ENCODE results near the gene PAX1. TPM values are rescaled to one million over a fixed set of nuclear protein-coding genes. Genes with fewer than 3 reads are reported as not detected.
A peak's percentile ranks its signal among the peaks of the same experiment; 100 is the strongest.

PAX1 gene
- total and polyA plus RNA-seq, 7 experiments from 2014 or later = not detected

DNA sequence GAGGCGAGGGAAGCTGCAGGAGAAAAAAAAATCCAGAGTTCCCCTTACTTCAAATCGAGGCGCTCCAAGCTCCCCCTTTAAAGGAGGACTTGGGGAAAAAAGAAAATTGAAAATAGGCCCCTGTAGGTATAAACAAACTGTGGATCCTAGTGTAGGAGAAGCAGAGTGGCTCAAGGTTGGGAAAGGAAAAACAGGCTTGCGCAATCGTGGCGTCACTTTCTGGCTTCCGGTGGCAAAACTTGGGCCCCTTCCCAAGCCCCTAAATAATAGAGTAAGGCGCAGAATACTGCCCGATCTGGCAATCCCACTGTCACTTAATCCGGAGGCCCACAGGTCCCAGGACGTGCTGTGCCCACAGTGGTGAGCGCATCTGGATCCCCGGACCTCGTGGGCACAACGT lies 8.0 kb downstream of the PAX1 start:
- no peak overlapping the region for H3K27ac Mint-ChIP-seq
- ATAC-seq (no peak), DNase-seq (no peak)
- H3K27me3 Mint-ChIP-seq = peaks cover 70 to 85% (median 72%) of the 10 kb centered on the region in 5 donors
- Histone ChIP-seq H3K36me3 (ENCODE audit: control insufficient read depth in 2 of 3, insufficient read depth in 3 of 3, low read length in 3 of 3) (no peaks in the 10 kb centered on the region), H3K9me3 (ENCODE audit: control insufficient read depth in 2 of 3, low read length in 3 of 3) (no peaks in the 10 kb centered on the region), H3K27me3 (ENCODE audit: control insufficient read depth in 2 of 2, insufficient read depth in 2 of 2, low read length in 2 of 2) (peaks cover 0 to 4% of the 10 kb centered on the region in 2 donors), H3K4me1 (ENCODE audit: control insufficient read depth in 2 of 2, insufficient read depth in 2 of 2, low read length in 2 of 2) (no peaks in the 10 kb centered on the region), H3K27ac (ENCODE audit: low read depth, low read length) (no peak overlapping the region), H3K4me3 (ENCODE audit: low read length) (no peak overlapping the region)
- H3K36me3 Mint-ChIP-seq = no peaks in the 10 kb centered on the region
- ChIA-PET CTCF (no interaction called here), POLR2A (no interaction called here)
- peaks cover 0 to 9% (median 5%) of the 10 kb centered on the region in 7 donors for H3K4me1 Mint-ChIP-seq
- H3K4me3 Mint-ChIP-seq = no peak overlapping the region
- H3K9me3 Mint-ChIP-seq = peaks cover 0 to 5% (median 0%) of the 10 kb centered on the region in 11 donors
- intact Hi-C loops (cut with micrococcal nuclease) = no loop called here

DNA sequence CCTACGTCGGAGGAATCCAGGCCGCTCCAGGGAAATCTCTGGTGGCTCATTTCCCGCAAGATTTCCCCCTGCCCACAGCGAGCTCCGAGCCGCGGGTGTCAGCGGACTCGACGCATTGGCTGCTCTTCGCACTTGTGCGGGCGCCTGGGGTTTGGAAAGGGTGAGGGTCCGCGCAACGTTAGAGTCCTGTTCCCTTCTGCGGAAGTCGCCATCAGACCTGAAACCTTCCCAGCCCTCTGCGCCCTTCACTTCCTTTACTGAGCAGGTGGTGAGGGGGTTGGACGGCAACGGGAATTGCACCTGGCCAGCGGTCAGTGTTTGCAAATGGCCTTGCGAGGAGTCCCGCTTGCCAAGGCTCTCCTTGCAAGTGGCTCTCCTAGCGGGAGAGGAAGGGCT lies 8.4 kb downstream of the PAX1 start:
- no peaks in the 10 kb centered on the region for H3K36me3 Mint-ChIP-seq
- CTCF ChIA-PET = no interaction called here
- intact Hi-C loops (cut with micrococcal nuclease) = no loop called here
- Histone ChIP-seq H3K4me1 (ENCODE audit: control insufficient read depth in 2 of 2, insufficient read depth in 2 of 2, low read length in 2 of 2) (no peaks in the 10 kb centered on the region), H3K36me3 (ENCODE audit: control insufficient read depth in 2 of 3, insufficient read depth in 3 of 3, low read length in 3 of 3) (no peaks in the 10 kb centered on the region), H3K4me3 (ENCODE audit: low read length) (no peak overlapping the region), H3K27ac (ENCODE audit: low read depth, low read length) (no peak overlapping the region), H3K27me3 (ENCODE audit: control insufficient read depth in 2 of 2, insufficient read depth in 2 of 2, low read length in 2 of 2) (peaks cover 0 to 4% of the 10 kb centered on the region in 2 donors), H3K9me3 (ENCODE audit: control insufficient read depth in 2 of 3, low read length in 3 of 3) (no peaks in the 10 kb centered on the region)
- DNase-seq (no peak), ATAC-seq (no peak)
- H3K4me1 Mint-ChIP-seq = peaks cover 0 to 6% (median 5%) of the 10 kb centered on the region in 7 donors
- H3K4me3 Mint-ChIP-seq = no peak overlapping the region
- H3K27me3 Mint-ChIP-seq = peaks cover 66 to 80% (median 68%) of the 10 kb centered on the region in 5 donors
- H3K9me3 Mint-ChIP-seq = peaks cover 0 to 3% (median 0%) of the 10 kb centered on the region in 11 donors
- no peak overlapping the region for H3K27ac Mint-ChIP-seq
- POLR2A ChIA-PET = no interaction called here

DNA sequence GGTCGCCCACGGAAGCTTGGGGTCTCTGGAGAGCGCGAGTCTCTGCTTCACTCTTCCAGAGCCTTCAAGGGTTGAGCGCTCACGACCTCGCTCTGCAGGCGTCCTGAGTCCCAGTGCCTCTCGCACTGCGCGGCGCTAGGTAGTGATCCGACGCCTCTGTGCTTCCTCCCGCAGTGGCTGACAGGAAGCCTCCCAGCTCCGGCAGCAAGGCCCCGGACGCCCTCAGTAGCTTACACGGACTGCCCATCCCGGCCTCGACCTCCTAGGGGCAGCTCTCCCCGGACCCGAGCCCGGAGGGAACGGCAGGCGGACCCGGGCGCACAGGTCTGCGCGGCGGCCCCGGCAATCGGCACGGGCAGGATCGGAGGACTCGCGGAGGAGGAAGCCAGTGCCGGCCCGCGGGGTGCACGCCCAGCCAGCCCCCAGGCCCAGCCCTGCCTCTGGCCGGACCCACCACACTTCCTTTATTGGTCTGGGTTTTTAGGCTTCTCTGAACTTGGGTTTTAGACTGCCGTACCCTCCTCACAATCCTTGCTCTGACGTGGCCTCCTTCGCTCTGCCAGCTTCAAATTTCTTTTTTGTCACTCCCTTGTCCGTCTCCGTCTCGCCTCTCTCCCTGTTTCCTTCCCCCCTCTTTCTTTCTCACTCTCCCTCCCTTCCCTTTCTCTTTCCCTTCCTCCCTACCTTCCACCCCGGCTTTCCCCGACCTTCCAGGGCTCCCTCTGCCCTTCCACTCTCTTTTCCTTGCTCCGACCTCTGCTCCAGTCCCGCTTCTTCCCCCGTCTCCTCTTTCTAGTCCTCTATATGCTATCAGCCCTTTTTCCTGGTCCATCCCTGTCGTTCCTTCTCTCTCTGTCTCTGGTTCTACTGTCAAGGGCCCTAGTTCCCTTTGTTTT lies 9.1 kb downstream of the PAX1 start:
- ATAC-seq = no peak
- no peak overlapping the region for H3K4me3 Mint-ChIP-seq
- H3K27ac Mint-ChIP-seq = peak overlapping the region in 1 of 9 donors; percentile 11
- Histone ChIP-seq H3K4me3 (ENCODE audit: low read length) (no peak overlapping the region), H3K36me3 (ENCODE audit: control insufficient read depth in 2 of 3, insufficient read depth in 3 of 3, low read length in 3 of 3) (no peaks in the 10 kb centered on the region), H3K27me3 (ENCODE audit: control insufficient read depth in 2 of 2, insufficient read depth in 2 of 2, low read length in 2 of 2) (peaks cover 0 to 4% of the 10 kb centered on the region in 2 donors), H3K27ac (ENCODE audit: low read depth, low read length) (no peak overlapping the region), H3K9me3 (ENCODE audit: control insufficient read depth in 2 of 3, low read length in 3 of 3) (no peaks in the 10 kb centered on the region), H3K4me1 (ENCODE audit: control insufficient read depth in 2 of 2, insufficient read depth in 2 of 2, low read length in 2 of 2) (no peaks in the 10 kb centered on the region)
- peaks cover 65 to 78% (median 72%) of the 10 kb centered on the region in 5 donors for H3K27me3 Mint-ChIP-seq
- intact Hi-C loops (cut with micrococcal nuclease) = no loop called here
- CTCF ChIA-PET = no interaction called here
- H3K9me3 Mint-ChIP-seq = peaks cover 0 to 3% (median 0%) of the 10 kb centered on the region in 11 donors
- POLR2A ChIA-PET = no interaction called here
- H3K36me3 Mint-ChIP-seq = no peaks in the 10 kb centered on the region
- H3K4me1 Mint-ChIP-seq = peaks cover 0 to 6% (median 5%) of the 10 kb centered on the region in 7 donors
- no peak for DNase-seq

DNA sequence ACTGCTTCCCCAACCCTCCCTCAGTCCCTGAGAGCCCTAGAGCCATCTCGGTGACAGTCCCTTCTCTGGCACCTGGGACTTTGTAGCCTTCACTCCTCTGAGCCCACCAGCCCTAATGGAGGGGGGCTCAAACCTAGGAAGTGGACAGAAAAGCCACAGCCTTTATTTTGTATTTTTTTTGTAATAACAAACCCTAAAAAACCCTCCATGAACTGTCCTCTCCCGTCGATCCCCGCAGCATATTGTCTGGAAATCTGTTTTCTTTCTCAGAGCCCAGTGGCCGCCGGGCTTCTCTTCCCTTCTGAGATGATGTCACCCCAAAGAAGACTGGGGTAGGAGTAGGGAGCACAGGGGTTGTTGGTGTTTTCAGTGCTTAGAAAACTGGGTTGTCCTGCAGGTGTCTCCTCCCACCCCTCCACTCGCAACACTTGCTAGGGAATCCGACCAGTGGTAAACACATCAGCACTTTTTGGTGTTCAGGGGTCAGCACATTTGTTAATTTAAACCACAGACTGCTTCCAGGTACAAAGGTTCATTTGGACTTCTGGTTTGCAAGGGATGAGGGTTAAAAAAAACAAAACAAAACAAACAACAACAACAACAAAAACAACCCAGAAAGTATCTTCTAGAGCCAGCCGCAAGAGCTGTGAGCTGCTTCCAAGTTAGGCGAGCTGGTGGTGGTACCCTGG lies 9.9 kb downstream of the PAX1 start:
- Histone ChIP-seq H3K4me1 (ENCODE audit: control insufficient read depth in 2 of 2, insufficient read depth in 2 of 2, low read length in 2 of 2) (no peaks in the 10 kb centered on the region), H3K27me3 (ENCODE audit: control insufficient read depth in 2 of 2, insufficient read depth in 2 of 2, low read length in 2 of 2) (peaks cover 0 to 3% of the 10 kb centered on the region in 2 donors), H3K27ac (ENCODE audit: low read depth, low read length) (no peak overlapping the region), H3K9me3 (ENCODE audit: control insufficient read depth in 2 of 3, low read length in 3 of 3) (no peaks in the 10 kb centered on the region), H3K36me3 (ENCODE audit: control insufficient read depth in 2 of 3, insufficient read depth in 3 of 3, low read length in 3 of 3) (no peaks in the 10 kb centered on the region), H3K4me3 (ENCODE audit: low read length) (no peak overlapping the region)
- ChIA-PET CTCF (no interaction called here), POLR2A (no interaction called here)
- no peaks in the 10 kb centered on the region for H3K36me3 Mint-ChIP-seq
- peaks cover 0 to 6% (median 5%) of the 10 kb centered on the region in 7 donors for H3K4me1 Mint-ChIP-seq
- H3K27me3 Mint-ChIP-seq = peaks cover 60 to 76% (median 67%) of the 10 kb centered on the region in 5 donors
- DNase-seq (no peak), ATAC-seq (no peak)
- peaks cover 0 to 3% (median 0%) of the 10 kb centered on the region in 11 donors for H3K9me3 Mint-ChIP-seq
- peak overlapping the region in 1 of 9 donors; percentile 11 for H3K27ac Mint-ChIP-seq
- H3K4me3 Mint-ChIP-seq = no peak overlapping the region
- intact Hi-C loops (cut with micrococcal nuclease) = no loop called here

DNA sequence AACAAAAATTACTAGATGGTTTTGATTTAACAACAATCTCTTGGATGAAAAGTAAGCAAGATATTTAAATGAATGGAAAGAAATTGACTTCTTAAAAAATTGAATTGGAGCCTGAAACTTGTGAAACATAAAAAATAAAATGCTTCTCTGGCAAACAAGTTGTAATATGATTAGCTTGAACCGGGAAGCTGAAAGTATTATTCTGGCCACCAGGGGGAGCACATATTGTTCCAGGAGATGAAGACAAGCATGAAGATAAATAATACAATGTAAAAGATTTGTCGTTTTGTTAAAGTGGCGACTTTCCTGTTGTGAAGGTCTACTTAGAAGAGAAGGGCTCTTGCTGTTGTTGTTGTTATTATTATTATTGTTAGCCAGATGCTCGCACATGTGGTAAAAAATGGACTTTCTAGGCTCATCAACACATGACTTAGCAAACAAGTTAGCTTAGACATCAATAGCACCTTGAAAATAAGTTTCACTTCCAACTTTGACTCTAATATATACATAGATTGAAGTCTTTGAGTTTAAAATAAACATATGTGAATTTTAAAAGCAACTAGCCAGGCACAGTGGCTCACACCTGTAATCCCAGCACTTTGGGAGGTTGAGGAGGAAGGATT lies 14.2 kb downstream of the PAX1 start:
- H3K4me3 ChIP-seq (ENCODE audit: low read length) = no peak overlapping the region
- ATAC-seq = no peak
- H3K36me3 Mint-ChIP-seq = no peaks in the 10 kb centered on the region
- H3K27me3 ChIP-seq (ENCODE audit: control insufficient read depth in 2 of 2, insufficient read depth in 2 of 2, low read length in 2 of 2) = no peaks in the 10 kb centered on the region
- H3K36me3 ChIP-seq (ENCODE audit: control insufficient read depth in 2 of 3, insufficient read depth in 3 of 3, low read length in 3 of 3) = no peaks in the 10 kb centered on the region
- H3K27ac ChIP-seq (ENCODE audit: low read depth, low read length) = no peak overlapping the region
- H3K9me3 Mint-ChIP-seq = peaks cover 0 to 3% (median 0%) of the 10 kb centered on the region in 11 donors
- H3K27me3 Mint-ChIP-seq = peaks cover 33 to 43% (median 38%) of the 10 kb centered on the region in 5 donors
- peak in 4 of 9 donors; percentile 5 to 21 (median 10) for DNase-seq
- no peak overlapping the region for H3K4me3 Mint-ChIP-seq
- peaks cover 0 to 5% (median 3%) of the 10 kb centered on the region in 7 donors for H3K4me1 Mint-ChIP-seq
- no peaks in the 10 kb centered on the region for H3K9me3 ChIP-seq (ENCODE audit: control insufficient read depth in 2 of 3, low read length in 3 of 3)
- POLR2A ChIA-PET = no interaction called here
- CTCF ChIA-PET = interaction anchor here (1.1 kb wide), 1 partner anchor 9 kb away, joined by 3 read pairs; no protein-coding TSS in a partner anchor
- H3K27ac Mint-ChIP-seq = no peak overlapping the region
- H3K4me1 ChIP-seq (ENCODE audit: control insufficient read depth in 2 of 2, insufficient read depth in 2 of 2, low read length in 2 of 2) = no peaks in the 10 kb centered on the region
- intact Hi-C loops (cut with micrococcal nuclease) = no loop called here

DNA sequence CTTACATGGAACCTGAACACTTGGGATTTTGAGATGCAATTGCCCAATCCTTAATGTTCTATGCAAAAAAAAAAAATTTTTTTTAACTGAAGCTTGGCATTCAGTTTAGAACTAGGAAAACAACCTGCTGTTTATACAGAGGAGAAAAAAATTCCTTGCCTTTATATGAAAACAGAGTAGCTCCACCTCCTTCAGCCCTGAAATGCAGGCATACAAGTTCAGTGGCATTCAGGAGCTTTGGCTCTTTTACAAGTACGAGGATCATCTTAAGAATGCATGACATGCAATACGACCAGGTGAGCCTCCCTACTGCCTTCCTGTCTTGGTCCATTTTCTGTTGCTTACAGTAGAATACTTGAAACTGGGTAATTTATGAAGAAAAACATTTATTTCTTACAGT lies 20.4 kb downstream of the PAX1 start:
- ATAC-seq (no peak), DNase-seq (no peak)
- Histone ChIP-seq H3K9me3 (ENCODE audit: control insufficient read depth in 2 of 3, low read length in 3 of 3) (no peaks in the 10 kb centered on the region), H3K4me3 (ENCODE audit: low read length) (no peak overlapping the region), H3K27me3 (ENCODE audit: control insufficient read depth in 2 of 2, insufficient read depth in 2 of 2, low read length in 2 of 2) (no peaks in the 10 kb centered on the region), H3K27ac (ENCODE audit: low read depth, low read length) (no peak overlapping the region), H3K36me3 (ENCODE audit: control insufficient read depth in 2 of 3, insufficient read depth in 3 of 3, low read length in 3 of 3) (no peaks in the 10 kb centered on the region), H3K4me1 (ENCODE audit: control insufficient read depth in 2 of 2, insufficient read depth in 2 of 2, low read length in 2 of 2) (no peaks in the 10 kb centered on the region)
- ChIA-PET POLR2A (no interaction called here), CTCF (no interaction called here)
- Mint-ChIP-seq H3K27me3 (peaks cover 0 to 12% (median 3%) of the 10 kb centered on the region in 5 donors), H3K4me1 (no peaks in the 10 kb centered on the region), H3K9me3 (no peaks in the 10 kb centered on the region), H3K4me3 (no peak overlapping the region), H3K36me3 (no peaks in the 10 kb centered on the region), H3K27ac (no peak overlapping the region)
- intact Hi-C loops (cut with micrococcal nuclease) = no loop called here

Measured in naive thymus-derived CD4-positive, alpha-beta T cell (primary cell).